Ovary (tissue), 9 donors: ENCODE data around the gene SETBP1. TPM values are rescaled to one million over a fixed set of nuclear protein-coding genes. Genes with fewer than 3 reads are reported as not detected.

Experiments
- DNase-seq, 5 donors: peaks; one replicate each; pipeline ENCODE4 v3.0.0-alpha.2; 2019 to 2020
- H3K27ac ChIP-seq, 2 donors: fragments of 200-600 bp; one replicate each; pipeline versions ENCODE4 v1.5.1 to v1.8.0; 2019 to 2022
- H3K27me3 ChIP-seq: fragments of 200-600 bp; one replicate; pipeline ENCODE4 v1.8.0; 2022
- H3K36me3 ChIP-seq: fragments of 200-600 bp; sonication (generic); one replicate; pipeline ENCODE4 v1.5.1; 2019
- H3K4me1 ChIP-seq: one replicate; pipeline ENCODE4 v1.8.1; 2013; ENCODE audit warnings: mild to moderate bottlenecking, moderate library complexity; ENCODE audit not compliant: insufficient read depth
- H3K4me3 ChIP-seq: fragments of 200-600 bp; sonication (generic); one replicate; pipeline ENCODE4 v1.5.1; 2017
- H3K9me3 ChIP-seq, 2 donors: fragments of 200-600 bp in 1 of 2; sonication (generic) in 1 of 2; one replicate each; pipeline versions ENCODE4 v1.5.1 to v1.8.1; 2013 to 2019; ENCODE audit warnings: mild to moderate bottlenecking in 1 of 2, moderate library complexity in 1 of 2
- EP300 ChIP-seq: sonication (generic); formaldehyde crosslinking; IDR thresholded peaks from one replicate; pipeline ENCODE4 v1.6.1; 2017; ENCODE audit warnings: antibody characterized with exemption
- POLR2A ChIP-seq: fragments of 450-650 bp; IDR thresholded peaks from one replicate; pipeline ENCODE4 v1.6.1; 2017; ENCODE audit warnings: antibody characterized with exemption, mild to moderate bottlenecking, moderate library complexity
- WGBS, 3 donors: extraction: QIAGEN DNeasy Blood & Tissue Kit in 1 of 3; methylation state at CpG; one replicate each; pipeline versions ENCODE4 v1.1.5 to v1.1.7; 2013 to 2017; 5-methylcytosine and 5-hydroxymethylcytosine counted together
- intact Hi-C, 4 donors: fragments of 100-400 bp; cut with DNase I; formaldehyde crosslinking; loops; one replicate each; pipeline versions ENCODE4 v1.11.0 to v1.15.1; 2022 to 2023
- polyA plus RNA-seq, 2 donors: library from polyadenylated mRNA; stranded (reverse); fragments of 200-250 nt in 1 of 2; fragments of 350-450 nt in 1 of 2; fragmentation: Illumina TruSeq in 1 of 2; extraction: RNeasy Lipid Tissue Mini Kit (QIAGEN cat#74804) in 1 of 2; gene quantifications; one replicate each; pipeline ENCODE4 v1.2.3, GENCODE V29; 2013 to 2014
- total RNA-seq, 7 donors: library from RNA; depleted of rRNA in 2 of 7; stranded (reverse); fragments of >200 nt in 2 of 7; fragmentation: NEBNext Ultra II Directional in 3 of 7; extraction: Animal tissue kit (Norgen Biotek cat#: 25700) in 3 of 7; gene quantifications; one replicate each; pipeline versions ENCODE4 v1.1.0 to v1.2.4, GENCODE V29; 2016 to 2023
- TF ChIP-seq, protein P1 (sequence below), 3 donors: fragments of 450-650 bp in 2 of 3; fragments of 200-600 bp in 1 of 3; IDR thresholded peaks; one replicate each; pipeline versions ENCODE4 v1.5.1 to v1.8.0; 2016 to 2022; ENCODE audit warnings: antibody characterized with exemption in 3 of 3, mild to moderate bottlenecking in 1 of 3
- donor health status: DM: no; HTN: no; CAD: no; lungs with moderate emphysema.
- donor health status: DM: no; HTN: no; CAD: no.
- donor health status: Bipolar disorder and iron deficiency.
- donor health status: DM: yes; HTN: yes; CAD: no.
- donor health status: DM: no; HTN: no; CAD: no.
- donor health status: DM: yes; HTN: yes; CAD: no.

Gene SETBP1
- total and polyA plus RNA-seq, 9 donors, result 7.8 to 53.7 (median 28.4) TPM

- Histone ChIP-seq H3K4me3 (no peak overlapping the region), H3K4me1 (peaks cover 8% of the 10 kb centered on the region), H3K36me3 (no peaks in the 10 kb centered on the region), H3K9me3 (no peaks in the 10 kb centered on the region), H3K27me3 (no peaks in the 10 kb centered on the region), H3K27ac (no peak overlapping the region)
- intact Hi-C loops, result loop anchor here in 1 of 4 donors (10.0 kb wide), 1 partner anchor 153 kb away; the partner anchor contains the start of gene SETBP1
- DNase-seq, result no peak
- 46 to 54% (median 51%) methylated on average over 6 of the region's 6 CpGs for WGBS, 3 donors
- TF ChIP-seq POLR2A, result no peak
- TF ChIP-seq EP300, result no peak
- TF ChIP-seq, protein P1, sequence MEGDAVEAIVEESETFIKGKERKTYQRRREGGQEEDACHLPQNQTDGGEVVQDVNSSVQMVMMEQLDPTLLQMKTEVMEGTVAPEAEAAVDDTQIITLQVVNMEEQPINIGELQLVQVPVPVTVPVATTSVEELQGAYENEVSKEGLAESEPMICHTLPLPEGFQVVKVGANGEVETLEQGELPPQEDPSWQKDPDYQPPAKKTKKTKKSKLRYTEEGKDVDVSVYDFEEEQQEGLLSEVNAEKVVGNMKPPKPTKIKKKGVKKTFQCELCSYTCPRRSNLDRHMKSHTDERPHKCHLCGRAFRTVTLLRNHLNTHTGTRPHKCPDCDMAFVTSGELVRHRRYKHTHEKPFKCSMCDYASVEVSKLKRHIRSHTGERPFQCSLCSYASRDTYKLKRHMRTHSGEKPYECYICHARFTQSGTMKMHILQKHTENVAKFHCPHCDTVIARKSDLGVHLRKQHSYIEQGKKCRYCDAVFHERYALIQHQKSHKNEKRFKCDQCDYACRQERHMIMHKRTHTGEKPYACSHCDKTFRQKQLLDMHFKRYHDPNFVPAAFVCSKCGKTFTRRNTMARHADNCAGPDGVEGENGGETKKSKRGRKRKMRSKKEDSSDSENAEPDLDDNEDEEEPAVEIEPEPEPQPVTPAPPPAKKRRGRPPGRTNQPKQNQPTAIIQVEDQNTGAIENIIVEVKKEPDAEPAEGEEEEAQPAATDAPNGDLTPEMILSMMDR (IDR thresholded peaks at IDR 0.05), result no peak
Measured at GRCh38 chr18:44837482-44838180, 156.9 kb downstream of the SETBP1 start.

GRCh38 chr18:44838971-44839666 lies 158.4 kb downstream of the SETBP1 start:
- Histone ChIP-seq H3K36me3 (no peaks in the 10 kb centered on the region), H3K4me1 (peaks cover 8% of the 10 kb centered on the region), H3K9me3 (no peaks in the 10 kb centered on the region), H3K27me3 (no peaks in the 10 kb centered on the region), H3K4me3 (no peak overlapping the region), H3K27ac (no peak overlapping the region)
- DNase-seq, result peak; percentile 56 to 67 (median 60)
- 41 to 45% (median 44%) methylated on average over 8 of the region's 8 CpGs for WGBS, 3 donors
- intact Hi-C loops, result loop anchor here in 1 of 4 donors (10.0 kb wide), 1 partner anchor 154 kb away; the partner anchor contains the start of gene SETBP1
- TF ChIP-seq, protein P1 (IDR thresholded peaks at IDR 0.05), result no peak
- TF ChIP-seq EP300 (no peak), POLR2A (no peak)

- no peaks in the 10 kb centered on the region for H3K36me3 ChIP-seq
- H3K27me3 ChIP-seq, result no peaks in the 10 kb centered on the region
- intact Hi-C loops, result loop anchor here in 1 of 4 donors (10.0 kb wide), 1 partner anchor 1365 kb away; no protein-coding TSS in a partner anchor
- no peak for TF ChIP-seq POLR2A
- TF ChIP-seq EP300, result no peak
- TF ChIP-seq, protein P1 (IDR thresholded peaks at IDR 0.05), result no peak
- H3K4me1 ChIP-seq, result peaks cover 8% of the 10 kb centered on the region
- H3K27ac ChIP-seq, result no peak overlapping the region
- H3K4me3 ChIP-seq, result no peak overlapping the region
- WGBS, 3 donors, result 49 to 52% (median 50%) methylated on average over 5 of the region's 5 CpGs
- peak in 4 of 5 donors; percentile 32 to 51 (median 45) for DNase-seq
- H3K9me3 ChIP-seq, result no peaks in the 10 kb centered on the region
Measured at GRCh38 chr18:44840058-44840790, 159.5 kb downstream of the SETBP1 start.

DNA sequence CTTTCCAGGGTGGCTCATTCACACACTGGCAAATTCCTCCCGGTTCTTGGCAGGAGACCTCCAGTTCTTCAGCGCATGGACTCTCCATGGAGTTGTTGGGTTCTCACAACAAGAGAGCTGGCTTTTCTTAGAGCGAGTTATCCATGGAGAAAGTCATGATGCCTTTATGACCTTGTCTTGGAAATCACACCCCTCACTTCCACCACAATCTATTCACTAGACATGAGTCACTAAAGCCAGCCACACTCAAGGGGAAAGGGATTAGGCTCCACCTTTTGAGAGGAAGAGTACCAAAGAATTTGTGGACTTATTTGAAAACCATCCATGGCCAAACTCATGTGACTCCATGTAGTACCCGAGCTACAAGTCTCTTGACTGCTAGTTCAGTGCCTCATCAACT lies 160.5 kb downstream of the SETBP1 start:
- intact Hi-C loops, result loop anchor here in 1 of 4 donors (10.0 kb wide), 1 partner anchor 1364 kb away; no protein-coding TSS in a partner anchor
- Histone ChIP-seq H3K27me3 (no peaks in the 10 kb centered on the region), H3K9me3 (no peaks in the 10 kb centered on the region), H3K27ac (no peak overlapping the region), H3K36me3 (no peaks in the 10 kb centered on the region), H3K4me3 (no peak overlapping the region), H3K4me1 (peaks cover 8% of the 10 kb centered on the region)
- TF ChIP-seq, protein P1 (IDR thresholded peaks at IDR 0.05), result no peak
- TF ChIP-seq EP300 (no peak), POLR2A (no peak)
- DNase-seq, result no peak
- 94 to 98% (median 96%) methylated on average over 4 of the region's 4 CpGs for WGBS, 3 donors
